ENCODE measurements around the gene PTPRD. TPM values are rescaled to one million over a fixed set of nuclear protein-coding genes. Genes with fewer than 3 reads are reported as not detected.

The PTPRD gene
- total and polyA plus RNA-seq, 2 donors (not counting 1 experiment from before 2014, with no cell fraction given), result not detected

DNA sequence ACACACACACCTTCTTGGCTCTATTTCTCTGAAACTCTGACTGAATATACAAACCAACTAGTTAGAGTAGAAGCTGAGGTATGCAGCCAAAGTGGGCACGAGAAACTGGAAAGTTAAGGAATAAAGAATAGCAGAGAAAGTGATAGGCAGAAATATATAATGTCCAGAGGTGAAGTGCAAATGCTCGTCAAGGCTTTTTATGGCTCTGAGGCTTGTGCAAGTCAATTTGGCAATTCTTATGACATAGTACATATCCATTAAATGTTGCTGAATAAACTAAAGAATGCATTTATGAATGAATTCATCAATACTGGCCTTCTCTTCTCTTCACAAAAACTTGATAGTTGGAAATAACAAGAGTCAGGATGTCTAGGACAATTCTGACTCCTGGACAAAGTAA lies 2323.1 kb downstream of the PTPRD start:
- WGBS (ENCODE audit: insufficient coverage), result no CpG with 5 or more reads among the region's 2 CpGs
- Histone ChIP-seq H3K36me3 (replicated peaks in 1 of 2; ENCODE audit: control extremely low read depth in 1 of 2, control insufficient read depth in 1 of 2, extremely low read depth in 1 of 2, insufficient read depth in 2 of 2, low read length in 1 of 2) (no peaks in the 10 kb centered on the region), H3K9me3 (ENCODE audit: control extremely low read depth in 1 of 3, control insufficient read depth in 2 of 3, insufficient read depth in 1 of 3, low read length in 2 of 3) (no peaks in the 10 kb centered on the region), H3K4me2 (replicated peaks; ENCODE audit: low read depth, low read length, poor library complexity, severe bottlenecking) (no peak overlapping the region), H3K4me1 (ENCODE audit: control insufficient read depth in 2 of 2, insufficient read depth in 2 of 2, low read length in 2 of 2) (no peaks in the 10 kb centered on the region), H3K79me2 (ENCODE audit: control insufficient read depth, insufficient read depth, low read length) (no peaks in the 10 kb centered on the region), H3K27me3 (replicated peaks in 1 of 4; ENCODE audit: control extremely low read depth in 1 of 4, control insufficient read depth in 3 of 4, insufficient read depth in 4 of 4, low read length in 3 of 4) (no peaks in the 10 kb centered on the region), H3K27ac (ENCODE audit: low read length in 2 of 2) (no peak overlapping the region), H4K20me1 (ENCODE audit: control insufficient read depth, insufficient read depth, low read length, poor library complexity, severe bottlenecking) (no peaks in the 10 kb centered on the region), H2AFZ (ENCODE audit: insufficient read depth, low read depth, low read length, poor library complexity, severe bottlenecking) (no peak overlapping the region), H3K9ac (ENCODE audit: low read length) (no peak overlapping the region), H3K4me3 (ENCODE audit: control extremely low read depth in 1 of 5, extremely low read depth in 1 of 5, insufficient read depth in 1 of 5, low read depth in 2 of 5, low read length in 4 of 5) (no peak overlapping the region)
- ChIA-PET CTCF (interaction anchor here (1.6 kb wide), 1 partner anchor 11 kb away, joined by 4 read pairs; no protein-coding TSS in a partner anchor), POLR2A (no interaction called here)
- H3K4me3 Mint-ChIP-seq, result no peak overlapping the region
- no peak for DNase-seq
- no peaks in the 10 kb centered on the region for H3K9me3 Mint-ChIP-seq (ENCODE audit: insufficient read depth)
- no peak for ATAC-seq (ENCODE audit: low read depth)
- no peak overlapping the region for H3K27ac Mint-ChIP-seq
- intact Hi-C loops (cut with micrococcal nuclease), result no loop called here
- H3K27me3 Mint-ChIP-seq, result peaks cover 4% of the 10 kb centered on the region
- H3K4me1 Mint-ChIP-seq, result no peaks in the 10 kb centered on the region
- no peak for TF ChIP-seq EZH2 (IDR thresholded peaks at IDR 0.05; ENCODE audit: borderline replicate concordance, insufficient read depth, low read depth, low read length, poor library complexity, severe bottlenecking)
- TF ChIP-seq, protein P1, sequence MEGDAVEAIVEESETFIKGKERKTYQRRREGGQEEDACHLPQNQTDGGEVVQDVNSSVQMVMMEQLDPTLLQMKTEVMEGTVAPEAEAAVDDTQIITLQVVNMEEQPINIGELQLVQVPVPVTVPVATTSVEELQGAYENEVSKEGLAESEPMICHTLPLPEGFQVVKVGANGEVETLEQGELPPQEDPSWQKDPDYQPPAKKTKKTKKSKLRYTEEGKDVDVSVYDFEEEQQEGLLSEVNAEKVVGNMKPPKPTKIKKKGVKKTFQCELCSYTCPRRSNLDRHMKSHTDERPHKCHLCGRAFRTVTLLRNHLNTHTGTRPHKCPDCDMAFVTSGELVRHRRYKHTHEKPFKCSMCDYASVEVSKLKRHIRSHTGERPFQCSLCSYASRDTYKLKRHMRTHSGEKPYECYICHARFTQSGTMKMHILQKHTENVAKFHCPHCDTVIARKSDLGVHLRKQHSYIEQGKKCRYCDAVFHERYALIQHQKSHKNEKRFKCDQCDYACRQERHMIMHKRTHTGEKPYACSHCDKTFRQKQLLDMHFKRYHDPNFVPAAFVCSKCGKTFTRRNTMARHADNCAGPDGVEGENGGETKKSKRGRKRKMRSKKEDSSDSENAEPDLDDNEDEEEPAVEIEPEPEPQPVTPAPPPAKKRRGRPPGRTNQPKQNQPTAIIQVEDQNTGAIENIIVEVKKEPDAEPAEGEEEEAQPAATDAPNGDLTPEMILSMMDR (IDR thresholded peaks at IDR 0.05), result no peak

DNA sequence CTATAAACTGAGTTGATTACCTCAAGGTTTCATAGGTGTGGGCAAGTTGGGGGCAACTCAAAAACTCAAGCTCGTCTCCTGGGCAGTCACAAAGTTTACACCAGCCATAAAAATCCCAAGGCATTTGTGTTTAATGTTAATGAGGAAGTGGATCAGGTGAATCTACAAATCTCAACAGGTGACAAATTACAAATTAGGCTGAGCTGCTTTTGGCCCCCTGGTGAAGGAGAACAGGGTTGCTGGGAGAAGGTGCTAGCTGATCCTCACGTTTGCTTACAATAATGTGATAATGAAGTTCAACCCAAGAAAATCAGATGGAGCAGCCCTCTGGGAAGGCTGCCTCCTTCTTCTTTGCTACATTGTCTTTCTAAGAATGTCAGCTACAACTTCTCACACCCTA lies 2324.8 kb downstream of the PTPRD start:
- H2AFZ ChIP-seq (ENCODE audit: insufficient read depth, low read depth, low read length, poor library complexity, severe bottlenecking), result no peak overlapping the region
- no peaks in the 10 kb centered on the region for H3K27me3 ChIP-seq (replicated peaks in 1 of 4; ENCODE audit: control extremely low read depth in 1 of 4, control insufficient read depth in 3 of 4, insufficient read depth in 4 of 4, low read length in 3 of 4)
- H3K27ac ChIP-seq (ENCODE audit: low read length in 2 of 2), result no peak overlapping the region
- intact Hi-C loops (cut with micrococcal nuclease), result no loop called here
- POLR2A ChIA-PET, result no interaction called here
- no peaks in the 10 kb centered on the region for H3K79me2 ChIP-seq (ENCODE audit: control insufficient read depth, insufficient read depth, low read length)
- H3K27ac Mint-ChIP-seq, result no peak overlapping the region
- H3K4me3 Mint-ChIP-seq, result no peak overlapping the region
- H3K27me3 Mint-ChIP-seq, result peaks cover 4% of the 10 kb centered on the region
- H3K9me3 Mint-ChIP-seq (ENCODE audit: insufficient read depth), result no peaks in the 10 kb centered on the region
- H3K36me3 ChIP-seq (replicated peaks in 1 of 2; ENCODE audit: control extremely low read depth in 1 of 2, control insufficient read depth in 1 of 2, extremely low read depth in 1 of 2, insufficient read depth in 2 of 2, low read length in 1 of 2), result no peaks in the 10 kb centered on the region
- no peaks in the 10 kb centered on the region for H3K4me1 ChIP-seq (ENCODE audit: control insufficient read depth in 2 of 2, insufficient read depth in 2 of 2, low read length in 2 of 2)
- no peak overlapping the region for H3K4me2 ChIP-seq (replicated peaks; ENCODE audit: low read depth, low read length, poor library complexity, severe bottlenecking)
- WGBS (ENCODE audit: insufficient coverage), result 57% methylated on average over 1 of the region's 2 CpGs
- TF ChIP-seq, protein P1 (IDR thresholded peaks at IDR 0.05), result no peak
- TF ChIP-seq EZH2 (IDR thresholded peaks at IDR 0.05; ENCODE audit: borderline replicate concordance, insufficient read depth, low read depth, low read length, poor library complexity, severe bottlenecking), result no peak
- H3K9ac ChIP-seq (ENCODE audit: low read length), result no peak overlapping the region
- ATAC-seq (ENCODE audit: low read depth) (no peak), DNase-seq (no peak)
- H3K9me3 ChIP-seq (ENCODE audit: control extremely low read depth in 1 of 3, control insufficient read depth in 2 of 3, insufficient read depth in 1 of 3, low read length in 2 of 3), result no peaks in the 10 kb centered on the region
- no peaks in the 10 kb centered on the region for H3K4me1 Mint-ChIP-seq
- CTCF ChIA-PET, result no interaction called here
- H4K20me1 ChIP-seq (ENCODE audit: control insufficient read depth, insufficient read depth, low read length, poor library complexity, severe bottlenecking), result no peaks in the 10 kb centered on the region
- no peak overlapping the region for H3K4me3 ChIP-seq (ENCODE audit: control extremely low read depth in 1 of 5, extremely low read depth in 1 of 5, insufficient read depth in 1 of 5, low read depth in 2 of 5, low read length in 4 of 5)

Data from B cell (primary cell).